ENCODE data around the gene FXYD6.

DNA sequence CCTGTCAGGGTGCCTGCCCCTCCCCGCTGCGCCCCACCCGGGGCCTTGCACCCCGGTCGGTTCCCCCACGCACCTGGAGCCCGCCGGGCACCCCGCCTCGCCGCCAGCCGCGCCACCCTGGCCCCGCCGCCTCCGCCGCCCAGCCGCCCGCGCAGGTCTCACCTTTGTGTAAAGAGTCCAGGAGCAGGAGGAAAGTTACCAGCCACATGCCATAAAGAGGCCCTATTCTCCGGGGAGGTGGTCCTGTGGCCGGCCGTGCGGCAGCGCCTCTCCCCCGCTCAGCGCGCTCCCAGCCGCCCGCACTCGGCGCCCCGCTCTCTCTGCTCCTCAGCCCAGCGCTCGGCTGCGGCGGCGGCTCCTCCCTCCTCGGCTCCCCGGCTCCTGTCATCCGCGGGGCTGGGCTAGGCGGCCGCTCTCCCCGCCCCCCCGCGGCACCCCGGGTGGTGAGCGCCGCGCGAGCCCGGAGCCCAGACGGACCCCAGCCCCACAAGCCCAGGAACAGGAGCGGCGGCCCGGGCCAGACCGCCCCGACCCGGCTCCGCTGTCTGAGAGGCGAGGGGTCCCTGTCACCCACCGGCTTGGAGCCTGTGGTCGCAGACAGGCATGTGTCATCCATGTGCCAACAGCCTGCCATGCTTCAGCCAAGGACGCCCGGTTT lies 79.5 kb downstream of the FXYD6 start, which contains the start of gene DSCAML1:
- no peak for TF ChIP-seq EZH2phosphoT487 (conservative IDR thresholded peaks at IDR 0.05; ENCODE audit: low read length)
- TF ChIP-seq, protein P1, sequence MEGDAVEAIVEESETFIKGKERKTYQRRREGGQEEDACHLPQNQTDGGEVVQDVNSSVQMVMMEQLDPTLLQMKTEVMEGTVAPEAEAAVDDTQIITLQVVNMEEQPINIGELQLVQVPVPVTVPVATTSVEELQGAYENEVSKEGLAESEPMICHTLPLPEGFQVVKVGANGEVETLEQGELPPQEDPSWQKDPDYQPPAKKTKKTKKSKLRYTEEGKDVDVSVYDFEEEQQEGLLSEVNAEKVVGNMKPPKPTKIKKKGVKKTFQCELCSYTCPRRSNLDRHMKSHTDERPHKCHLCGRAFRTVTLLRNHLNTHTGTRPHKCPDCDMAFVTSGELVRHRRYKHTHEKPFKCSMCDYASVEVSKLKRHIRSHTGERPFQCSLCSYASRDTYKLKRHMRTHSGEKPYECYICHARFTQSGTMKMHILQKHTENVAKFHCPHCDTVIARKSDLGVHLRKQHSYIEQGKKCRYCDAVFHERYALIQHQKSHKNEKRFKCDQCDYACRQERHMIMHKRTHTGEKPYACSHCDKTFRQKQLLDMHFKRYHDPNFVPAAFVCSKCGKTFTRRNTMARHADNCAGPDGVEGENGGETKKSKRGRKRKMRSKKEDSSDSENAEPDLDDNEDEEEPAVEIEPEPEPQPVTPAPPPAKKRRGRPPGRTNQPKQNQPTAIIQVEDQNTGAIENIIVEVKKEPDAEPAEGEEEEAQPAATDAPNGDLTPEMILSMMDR (IDR thresholded peaks at IDR 0.05; ENCODE audit: insufficient read depth, low read length, poor library complexity, severe bottlenecking), result no peak

Measured in SU-DHL-6 (cell line).